SH-SY5Y (cell line): ENCODE data around the gene HCFC1.

Experiments
- GATA2 ChIP-seq: IDR thresholded peaks from 2 replicates; pipeline ENCODE4 v1.6.1; 2011; ENCODE audit warnings: mild to moderate bottlenecking, low read depth, low read length
- GATA3 ChIP-seq: IDR thresholded peaks from 2 replicates; pipeline ENCODE4 v1.6.1; 2011; ENCODE audit warnings: low read depth, mild to moderate bottlenecking, low read length, moderate library complexity

GRCh38 chrX:153921511-153922446, 49.8 kb downstream of the HCFC1 start:
- no peak for TF ChIP-seq GATA2
- TF ChIP-seq GATA3 = no peak
